Fibroblast of lung (primary cell): Measurements from ENCODE around the gene MMS19.

Experiments
- CTCF ChIP-seq, 2 donors: IDR thresholded peaks in 1 of 2; conservative IDR thresholded peaks in 1 of 2; 1 replicate in 1 of 2; 2 replicates in 1 of 2; pipeline ENCODE4 v1.5.1; 2011 to 2012; ENCODE audit warnings: low read length in 2 of 2, control low read depth in 1 of 2, inconsistent platforms in 1 of 2, low read depth in 1 of 2, mild to moderate bottlenecking in 1 of 2
- EZH2 ChIP-seq: IDR thresholded peaks from 2 replicates; pipeline ENCODE4 v1.5.1; 2012; ENCODE audit warnings: low read length, control low read depth, mild to moderate bottlenecking; ENCODE audit errors: missing control alignments

GRCh38 chr10:97532935-97533671 lies 34.9 kb upstream of the MMS19 start:
- TF ChIP-seq CTCF (conservative IDR thresholded peaks at IDR 0.05 in 1 of 2, IDR thresholded peaks at IDR 0.05 in 1 of 2; ENCODE audit: low read depth in 1 of 2, low read length in 2 of 2) (no peak), EZH2 (no peak)
